Endothelial cell of umbilical vein (primary cell): ENCODE data around the gene HEYL. TPM values are rescaled to one million over a fixed set of nuclear protein-coding genes. Genes with fewer than 3 reads are reported as not detected.

Experiments
- BruUV-seq: library from RNA; stranded (reverse); fragments of 400-500 nt; replicated peaks from 2 replicates; lab custom pipeline; 2021; lab: Mats Ljungman, UMichigan
- CTCF ChIA-PET: fragments of 300-600, 350-600 bp; sonication (Branson Sonifier 250); formaldehyde crosslinking; loops from one replicate; lab custom pipeline; 2021; ENCODE audit warnings: antibody characterized with exemption, inconsistent platforms; lab: Charles Lee
- POLR2A ChIA-PET: fragments of 300-600, 350-600 bp; sonication (Branson Sonifier 250); formaldehyde crosslinking; loops from one replicate; lab custom pipeline; 2021; ENCODE audit warnings: antibody characterized with exemption, inconsistent platforms; lab: Charles Lee
- DNase-seq: peaks from one replicate; pipeline ENCODE4 v3.0.0-alpha.2; 2011; ENCODE audit warnings: low read depth, low spot score
- FAIRE-seq: peaks from 2 replicates; lab custom pipeline; 2011; peaks lifted over from hg19 to GRCh38; lab: Jason Lieb, UNC
- H2AFZ ChIP-seq: 2 replicates; pipeline ENCODE4 v1.6.0; 2012; ENCODE audit warnings: low read depth, low read length, control low read depth, inconsistent platforms
- H3K27ac ChIP-seq: 2 replicates; pipeline ENCODE4 v1.5.1; 2011; ENCODE audit warnings: low read depth, mild to moderate bottlenecking, control low read depth, low read length, moderate library complexity; ENCODE audit not compliant: insufficient read depth
- H3K27me3 ChIP-seq, 2 experiments: 2 replicates each; pipeline versions ENCODE4 v1.6.0 to v1.6.1; 2011; ENCODE audit warnings: low read length in 2 of 2, mixed read lengths in 1 of 2; ENCODE audit not compliant: control insufficient read depth in 2 of 2, insufficient read depth in 2 of 2
- H3K36me3 ChIP-seq, 2 experiments: 2 replicates in 1 of 2; 3 replicates in 1 of 2; pipeline ENCODE4 v1.5.1; 2011; ENCODE audit warnings: low read length in 2 of 2, mild to moderate bottlenecking in 1 of 2, moderate library complexity in 1 of 2; ENCODE audit not compliant: control insufficient read depth in 2 of 2, insufficient read depth in 2 of 2; ENCODE audit errors: extremely low read depth in 1 of 2
- H3K4me1 ChIP-seq: 3 replicates; pipeline ENCODE4 v1.5.1; 2011; ENCODE audit warnings: mild to moderate bottlenecking, low read length; ENCODE audit not compliant: control insufficient read depth, insufficient read depth; ENCODE audit errors: extremely low read depth
- H3K4me2 ChIP-seq: 2 replicates; pipeline ENCODE4 v1.6.1; 2011; ENCODE audit warnings: low read length, control low read depth, mixed read lengths; ENCODE audit not compliant: insufficient read depth
- H3K4me3 ChIP-seq, 3 experiments: fragments of 200-600 bp in 1 of 3; sonication (generic), shearing (Covaris generic) in 1 of 3; replicated peaks in 1 of 3; 2 replicates each; pipeline ENCODE4 v1.5.1; 2011 to 2016; ENCODE audit warnings: control low read depth in 3 of 3, low read length in 3 of 3, mild to moderate bottlenecking in 2 of 3, inconsistent platforms in 1 of 3, low read depth in 1 of 3, moderate library complexity in 1 of 3; ENCODE audit not compliant: insufficient read depth in 1 of 3
- H3K79me2 ChIP-seq: 2 replicates; pipeline ENCODE4 v1.6.0; 2012; ENCODE audit warnings: low read length, inconsistent platforms; ENCODE audit not compliant: control insufficient read depth, insufficient read depth
- H3K9ac ChIP-seq: replicated peaks from 2 replicates; pipeline ENCODE3; 2011; ENCODE audit warnings: low read length, control low read depth; ENCODE audit not compliant: insufficient read depth; ENCODE audit errors: extremely low read depth
- H3K9me1 ChIP-seq: replicated peaks from 3 replicates; pipeline ENCODE4 v1.6.0; 2011; ENCODE audit warnings: mild to moderate bottlenecking, low read length; ENCODE audit not compliant: control insufficient read depth, insufficient read depth; ENCODE audit errors: extremely low read depth
- H3K9me3 ChIP-seq: replicated peaks from 2 replicates; pipeline ENCODE4 v1.5.1; 2012; ENCODE audit warnings: low read length, inconsistent platforms; ENCODE audit not compliant: control insufficient read depth, insufficient read depth
- H4K20me1 ChIP-seq: replicated peaks from 2 replicates; pipeline ENCODE3; 2011; ENCODE audit warnings: mild to moderate bottlenecking, low read length; ENCODE audit not compliant: control insufficient read depth, insufficient read depth; ENCODE audit errors: extremely low read depth
- CTCF ChIP-seq, 2 donors: IDR thresholded peaks; 1 replicate in 1 of 2; 2 replicates in 1 of 2; pipeline ENCODE4 v1.5.1; 2011; ENCODE audit warnings: low read length in 2 of 2, mild to moderate bottlenecking in 2 of 2, moderate library complexity in 2 of 2, control low read depth in 1 of 2, inconsistent platforms in 1 of 2, low read depth in 1 of 2; ENCODE audit not compliant: insufficient read depth in 1 of 2; ENCODE audit errors: extremely low read depth in 1 of 2
- EZH2 ChIP-seq: IDR thresholded peaks from 2 replicates; pipeline ENCODE4 v1.6.1; 2012; ENCODE audit warnings: borderline replicate concordance, low read depth, mild to moderate bottlenecking, moderate library complexity, low read length, inconsistent platforms; ENCODE audit not compliant: severe bottlenecking
- FOS ChIP-seq: IDR thresholded peaks from 2 replicates; pipeline ENCODE4 v1.6.1; 2011; ENCODE audit warnings: mild to moderate bottlenecking, low read length, moderate library complexity, borderline replicate concordance; ENCODE audit not compliant: insufficient read depth
- GATA2 ChIP-seq: IDR thresholded peaks from 2 replicates; pipeline ENCODE4 v1.7.0; 2011; ENCODE audit warnings: low read depth, mild to moderate bottlenecking, moderate library complexity, mixed read lengths, low read length; ENCODE audit not compliant: insufficient read length, insufficient read depth
- MAX ChIP-seq: IDR thresholded peaks from 2 replicates; pipeline ENCODE4 v1.6.1; 2011; ENCODE audit not compliant: insufficient read depth, insufficient read length
- MYC ChIP-seq: IDR thresholded peaks from one replicate; pipeline ENCODE4 v1.6.1; 2011; ENCODE audit warnings: mild to moderate bottlenecking, low read depth, low read length
- POLR2AphosphoS5 ChIP-seq: IDR thresholded peaks from 2 replicates; pipeline ENCODE4 v1.6.1; 2012; ENCODE audit warnings: low read depth, mild to moderate bottlenecking, control low read depth, low read length, moderate library complexity; ENCODE audit not compliant: insufficient read depth
- dilution Hi-C: fragments of 300-500 bp; cut with MboI; formaldehyde crosslinking; loops from one replicate; pipeline ENCODE4 v1.15.0; 2019; ENCODE audit warnings: low sequenced_read_pairs; ENCODE audit not compliant: extremely low pct_ligation_motif_present
- intact Hi-C: fragments of 100-400 bp; cut with micrococcal nuclease; formaldehyde crosslinking; loops from one replicate; pipeline ENCODE4 v1.10.0; 2022
- polyA plus RNA-seq, 4 experiments: library from polyadenylated mRNA; depleted of rRNA in 3 of 4; stranded (reverse) in 3 of 4; unstranded in 1 of 4; fragments of >200 nt; gene quantifications; 2 replicates each; pipeline versions ENCODE4 v1.2.1 to v1.2.3, GENCODE V29; 2011 to 2012; ENCODE audit warnings: missing spikeins in 1 of 4
- total RNA-seq: library from RNA; stranded (reverse); gene quantifications from 2 replicates; pipeline ENCODE4 v1.2.3, GENCODE V29; 2021

HEYL gene
- total and polyA plus RNA-seq, 2 donors (not counting 3 experiments of a cell fraction or from before 2014, with no cell fraction given), result not detected

- intact Hi-C loops, result no loop called here
- Histone ChIP-seq H3K9me3 (no peaks in the 10 kb centered on the region), H3K9me1 (no peaks in the 10 kb centered on the region), H4K20me1 (no peaks in the 10 kb centered on the region), H3K9ac (no peak overlapping the region), H3K27me3 (peaks cover 0 to 5% of the 10 kb centered on the region in 2 experiments), H3K27ac (no peak overlapping the region), H3K4me2 (no peak overlapping the region), H3K36me3 (no peaks in the 10 kb centered on the region), H2AFZ (peak overlapping the region; percentile 68), H3K4me3 (no peak overlapping the region), H3K4me1 (no peaks in the 10 kb centered on the region), H3K79me2 (no peaks in the 10 kb centered on the region)
- peak; percentile 30 for DNase-seq
- no TSS peak for BruUV-seq
- dilution Hi-C loops, result no loop called here
- CTCF ChIA-PET, result interaction anchor here (0.8 to 2.9 kb wide), 10 partner anchors 12 to 511 kb away, joined by 3 to 14 read pairs (median 4); no protein-coding TSS in a partner anchor
- FAIRE-seq, result peak; percentile 83
- TF ChIP-seq EZH2 (peak; percentile 22), MAX (no peak), CTCF (IDR thresholded peaks at IDR 0.05; ENCODE audit: extremely low read depth in 1 of 2, insufficient read depth in 1 of 2, low read depth in 1 of 2, low read length in 2 of 2) (peak; percentile 88 to 93), GATA2 (no peak), POLR2AphosphoS5 (no peak), MYC (no peak), FOS (no peak)
- POLR2A ChIA-PET, result no interaction called here
Observed at GRCh38 chr1:39609618-39610331, 29.7 kb downstream of the HEYL start.
